ENCODE data around the gene RASL10A. TPM values are rescaled to one million over a fixed set of nuclear protein-coding genes. Genes with fewer than 3 reads are reported as not detected.

The RASL10A gene
- polyA plus RNA-seq, 3 donors: 0.35 to 2.1 (median 0.50) TPM

DNA sequence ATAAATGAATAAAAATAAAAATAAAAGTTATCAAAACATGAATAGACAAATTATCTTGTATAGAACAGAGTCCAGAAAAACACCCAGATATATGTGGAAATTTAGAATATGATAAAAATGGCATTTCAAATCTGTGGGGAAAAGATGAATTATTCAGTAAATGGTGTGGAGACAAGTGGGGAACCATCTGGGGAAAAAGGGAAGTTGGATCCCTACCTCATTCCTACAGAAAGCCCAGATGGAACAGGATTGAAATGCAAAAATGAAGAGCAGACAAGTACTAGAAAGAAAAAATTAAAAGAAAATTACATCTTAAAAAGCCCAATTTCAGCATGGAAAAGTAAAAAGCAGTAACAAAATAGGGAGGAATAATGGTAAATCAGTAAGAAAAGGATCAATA, 8.1 kb upstream of the RASL10A start:
- H3K36me3 ChIP-seq (replicated peaks in 1 of 2; ENCODE audit: control insufficient read depth in 1 of 2, insufficient read depth in 2 of 2, low read length in 2 of 2): peaks cover 21 to 26% of the 10 kb centered on the region in 2 donors
- no peaks in the 10 kb centered on the region for H3K79me2 ChIP-seq (ENCODE audit: insufficient read depth, low read length)
- Mint-ChIP-seq H3K27me3 (ENCODE audit: low read depth in 3 of 3) (peaks cover 0 to 3% (median 0%) of the 10 kb centered on the region in 3 donors), H3K9me3 (peaks cover 0 to 3% (median 0%) of the 10 kb centered on the region in 7 donors), H3K36me3 (peaks cover 15 to 28% of the 10 kb centered on the region in 2 donors), H3K4me3 (no peak overlapping the region), H3K27ac (peak overlapping the region in 1 of 7 donors; percentile 41), H3K4me1 (no peaks in the 10 kb centered on the region)
- H3K4me1 ChIP-seq (ENCODE audit: control insufficient read depth in 1 of 2, insufficient read depth in 2 of 2, low read length in 2 of 2): no peaks in the 10 kb centered on the region
- H3K4me2 ChIP-seq (replicated peaks; ENCODE audit: extremely low read depth, low read length, poor library complexity, severe bottlenecking): no peak overlapping the region
- no peaks in the 10 kb centered on the region for H4K20me1 ChIP-seq (ENCODE audit: insufficient read depth, low read length)
- intact Hi-C loops (cut with micrococcal nuclease): no loop called here
- no peaks in the 10 kb centered on the region for H3K27me3 ChIP-seq (ENCODE audit: control insufficient read depth in 2 of 2, insufficient read depth in 2 of 2, low read length in 2 of 2)
- TF ChIP-seq, protein P1, sequence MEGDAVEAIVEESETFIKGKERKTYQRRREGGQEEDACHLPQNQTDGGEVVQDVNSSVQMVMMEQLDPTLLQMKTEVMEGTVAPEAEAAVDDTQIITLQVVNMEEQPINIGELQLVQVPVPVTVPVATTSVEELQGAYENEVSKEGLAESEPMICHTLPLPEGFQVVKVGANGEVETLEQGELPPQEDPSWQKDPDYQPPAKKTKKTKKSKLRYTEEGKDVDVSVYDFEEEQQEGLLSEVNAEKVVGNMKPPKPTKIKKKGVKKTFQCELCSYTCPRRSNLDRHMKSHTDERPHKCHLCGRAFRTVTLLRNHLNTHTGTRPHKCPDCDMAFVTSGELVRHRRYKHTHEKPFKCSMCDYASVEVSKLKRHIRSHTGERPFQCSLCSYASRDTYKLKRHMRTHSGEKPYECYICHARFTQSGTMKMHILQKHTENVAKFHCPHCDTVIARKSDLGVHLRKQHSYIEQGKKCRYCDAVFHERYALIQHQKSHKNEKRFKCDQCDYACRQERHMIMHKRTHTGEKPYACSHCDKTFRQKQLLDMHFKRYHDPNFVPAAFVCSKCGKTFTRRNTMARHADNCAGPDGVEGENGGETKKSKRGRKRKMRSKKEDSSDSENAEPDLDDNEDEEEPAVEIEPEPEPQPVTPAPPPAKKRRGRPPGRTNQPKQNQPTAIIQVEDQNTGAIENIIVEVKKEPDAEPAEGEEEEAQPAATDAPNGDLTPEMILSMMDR (IDR thresholded peaks at IDR 0.05): no peak
- DNase-seq: no peak
- H3K9ac ChIP-seq (ENCODE audit: insufficient read depth, low read length, poor library complexity, severe bottlenecking): no peak overlapping the region
- H3K27ac ChIP-seq (ENCODE audit: low read depth in 1 of 2, low read length in 2 of 2): no peak overlapping the region
- H2AFZ ChIP-seq (ENCODE audit: insufficient read depth, low read depth, low read length, poor library complexity, severe bottlenecking): no peak overlapping the region
- no peak overlapping the region for H3K4me3 ChIP-seq (replicated peaks in 1 of 3; ENCODE audit: low read depth in 2 of 3, low read length in 3 of 3)
- no peaks in the 10 kb centered on the region for H3K9me3 ChIP-seq (replicated peaks in 1 of 2; ENCODE audit: control insufficient read depth in 1 of 2, insufficient read depth in 1 of 2, low read length in 2 of 2)

DNA sequence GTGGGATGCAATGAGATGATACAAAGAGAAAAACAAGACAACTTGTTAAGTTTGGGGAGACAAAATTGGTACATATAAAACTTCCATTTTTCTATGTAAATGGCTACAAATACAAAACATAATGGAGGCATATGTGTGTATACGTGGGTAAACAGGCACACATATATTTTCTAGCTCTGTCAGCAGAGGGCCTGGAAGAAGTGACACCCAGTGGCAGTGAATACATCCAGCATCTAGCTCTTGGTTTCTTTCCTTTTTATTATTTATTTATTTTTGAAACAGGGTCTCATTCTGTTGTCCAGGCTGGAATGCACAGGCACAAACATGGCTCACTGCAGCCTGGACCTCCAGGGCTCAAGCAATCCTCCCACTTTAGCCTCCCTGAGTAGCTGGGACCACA, 5.0 kb upstream of the RASL10A start:
- Histone ChIP-seq H4K20me1 (ENCODE audit: insufficient read depth, low read length) (no peaks in the 10 kb centered on the region), H3K9ac (ENCODE audit: insufficient read depth, low read length, poor library complexity, severe bottlenecking) (no peak overlapping the region), H3K27me3 (ENCODE audit: control insufficient read depth in 2 of 2, insufficient read depth in 2 of 2, low read length in 2 of 2) (peaks cover 16 to 19% of the 10 kb centered on the region in 2 donors), H3K79me2 (ENCODE audit: insufficient read depth, low read length) (no peaks in the 10 kb centered on the region), H3K4me2 (replicated peaks; ENCODE audit: extremely low read depth, low read length, poor library complexity, severe bottlenecking) (no peak overlapping the region), H3K9me3 (replicated peaks in 1 of 2; ENCODE audit: control insufficient read depth in 1 of 2, insufficient read depth in 1 of 2, low read length in 2 of 2) (peaks cover 0 to 7% of the 10 kb centered on the region in 2 donors), H3K4me1 (ENCODE audit: control insufficient read depth in 1 of 2, insufficient read depth in 2 of 2, low read length in 2 of 2) (peaks cover 3 to 4% of the 10 kb centered on the region in 2 donors), H3K4me3 (replicated peaks in 1 of 3; ENCODE audit: low read depth in 2 of 3, low read length in 3 of 3) (no peak overlapping the region), H2AFZ (ENCODE audit: insufficient read depth, low read depth, low read length, poor library complexity, severe bottlenecking) (no peak overlapping the region), H3K36me3 (replicated peaks in 1 of 2; ENCODE audit: control insufficient read depth in 1 of 2, insufficient read depth in 2 of 2, low read length in 2 of 2) (no peaks in the 10 kb centered on the region), H3K27ac (ENCODE audit: low read depth in 1 of 2, low read length in 2 of 2) (no peak overlapping the region)
- peaks cover 0 to 13% (median 7%) of the 10 kb centered on the region in 7 donors for H3K9me3 Mint-ChIP-seq
- H3K4me1 Mint-ChIP-seq: peaks cover 5% of the 10 kb centered on the region
- TF ChIP-seq, protein P1 (IDR thresholded peaks at IDR 0.05): no peak
- H3K27ac Mint-ChIP-seq: no peak overlapping the region
- H3K4me3 Mint-ChIP-seq: no peak overlapping the region
- intact Hi-C loops (cut with micrococcal nuclease): no loop called here
- H3K27me3 Mint-ChIP-seq (ENCODE audit: low read depth in 3 of 3): peaks cover 16 to 26% (median 23%) of the 10 kb centered on the region in 3 donors
- DNase-seq: no peak
- WGBS (ENCODE audit: insufficient coverage): no CpG with 5 or more reads among the region's 1 CpG
- H3K36me3 Mint-ChIP-seq: peaks cover 0 to 2% of the 10 kb centered on the region in 2 donors
